ENCODE measurements around the gene SLC27A3. TPM values are rescaled to one million over a fixed set of nuclear protein-coding genes. Genes with fewer than 3 reads are reported as not detected.

Gene SLC27A3
- total and polyA plus RNA-seq, 9 of the 15 experiments (the other 6 are each of a cell fraction or from before 2014, with no cell fraction given): 0.57 to 5.2 (median 2.8) TPM

- H3K27ac ChIP-seq (ENCODE audit: extremely low read depth, low read depth, low read length): no peak overlapping the region
- in situ Hi-C loops (cut with MboI) (no loop called here), intact Hi-C loops (cut with micrococcal nuclease) (no loop called here)
- H3K9me3 ChIP-seq (replicated peaks; ENCODE audit: control insufficient read depth, insufficient read depth, low read depth, low read length): no peaks in the 10 kb centered on the region
- TF ChIP-seq EGR1 (conservative IDR thresholded peaks at IDR 0.05) (peak; percentile 16; the same call in 1 of the 2 replicates), ZC3H4 (CRISPR knock-in tag; IDR thresholded peaks at IDR 0.05; ENCODE audit: borderline replicate concordance) (no peak), BCOR (IDR thresholded peaks at IDR 0.05) (no peak), ZNF717 (CRISPR knock-in tag; IDR thresholded peaks at IDR 0.05) (no peak), POLR2B (IDR thresholded peaks at IDR 0.05; ENCODE audit: low read depth, partially characterized antibody) (no peak), ZFP91 (CRISPR knock-in tag; IDR thresholded peaks at IDR 0.05) (no peak), NFATC3 (IDR thresholded peaks at IDR 0.05) (no peak)
- H2AFZ ChIP-seq (ENCODE audit: low read depth, low read length): no peak overlapping the region
- H3K79me2 ChIP-seq (ENCODE audit: control insufficient read depth, insufficient read depth, low read length): no peaks in the 10 kb centered on the region
- no peaks in the 10 kb centered on the region for H3K27me3 ChIP-seq (ENCODE audit: control insufficient read depth in 2 of 2, insufficient read depth in 2 of 2, low read length in 2 of 2)
- H3K36me3 ChIP-seq (ENCODE audit: control insufficient read depth, insufficient read depth, low read length): peaks cover 5% of the 10 kb centered on the region; the same call in 2 of the 3 replicates
- DNase-seq (ENCODE audit: extremely low read depth in 1 of 4, low spot score in 3 of 4): no peak
- ChIA-PET CTCF (ENCODE audit: low intra/inter-chr PET ratio) (no interaction called here), POLR2A (interaction anchor here (1.0 to 2.7 kb wide), 2 partner anchors 19 to 190 kb away, joined by 3 to 9 read pairs; partner anchors contain the start of gene RPS27)
- 52% methylated on average over 7 of the region's 7 CpGs for WGBS (ENCODE audit: insufficient coverage, low coverage, missing lambda C conversion rate)
- H3K4me1 ChIP-seq (replicated peaks in 1 of 2; ENCODE audit: control insufficient read depth in 2 of 2, insufficient read depth in 2 of 2, low read length in 2 of 2): peaks cover 6 to 23% of the 10 kb centered on the region in 2 experiments; a peak in 4 of 5 replicates
- no peaks in the 10 kb centered on the region for H4K20me1 ChIP-seq (replicated peaks; ENCODE audit: control insufficient read depth, insufficient read depth, low read length)
- no peak for FAIRE-seq
- H3K9ac ChIP-seq (ENCODE audit: insufficient read depth in 1 of 2, low read depth in 2 of 2, low read length in 2 of 2): 0 out of 4 replicates have a peak overlapping the region, but pooled peaks of 1 of the 2 experiments have one; percentile 7
- no peak for ATAC-seq
- no TSS peak for BruUV-seq (replicated peaks)
- no peak overlapping the region for H3K4me3 ChIP-seq
- no peak overlapping the region for H3K4me2 ChIP-seq (ENCODE audit: insufficient read depth, low read length)
- H3K9me1 ChIP-seq (ENCODE audit: control insufficient read depth, insufficient read depth, low read length): no peaks in the 10 kb centered on the region
Measured at GRCh38 chr1:153800516-153800915, 25.3 kb downstream of the SLC27A3 start.

All from K562 (cell line).